K562 (cell line): ENCODE data around the gene CNOT10. TPM values are rescaled to one million over a fixed set of nuclear protein-coding genes. Genes with fewer than 3 reads are reported as not detected.
A peak's percentile ranks its signal among the peaks of the same experiment; 100 is the strongest.

Experiments
- polyA plus RNA-seq, 8 experiments: library from polyadenylated mRNA; depleted of rRNA in 4 of 8; stranded (reverse) in 5 of 8; unstranded in 3 of 8; fragments of >200 nt; fragmentation: Nextera tagmentation in 2 of 8; fragmentation: Illumina TruSeq in 1 of 8; extraction: Ambion mirVana in 2 of 8; extraction: Trizol in 1 of 8; gene quantifications; 2 replicates each; pipeline versions ENCODE4 v1.2.1 to v1.2.3, GENCODE V29; 2011 to 2014; ENCODE audit warnings: inconsistent platforms in 1 of 8, missing spikeins in 1 of 8
- total RNA-seq, 7 experiments: library from RNA; depleted of rRNA in 6 of 7; stranded (reverse); fragments of >200 nt in 6 of 7; fragmentation: Illumina TruSeq in 2 of 7; extraction: Trizol in 2 of 7; gene quantifications; 2 replicates each; pipeline versions ENCODE4 v1.2.1 to v1.2.3, GENCODE V29; 2011 to 2021; ENCODE audit warnings: low replicate concordance in 1 of 7
- TF ChIP-seq, protein P1 (sequence below), 2 experiments: fragments of 450-650 bp; formaldehyde crosslinking in 1 of 2; IDR thresholded peaks; 2 replicates each; pipeline versions ENCODE4 v1.4.0 to v1.6.1; 2014 to 2020; ENCODE audit warnings: mild to moderate bottlenecking in 2 of 2, borderline replicate concordance in 1 of 2, low read depth in 1 of 2

Gene CNOT10
- total and polyA plus RNA-seq, 9 of the 15 experiments (the other 6 are each of a cell fraction or from before 2014, with no cell fraction given): 35.7 to 114 (median 81.9) TPM

DNA sequence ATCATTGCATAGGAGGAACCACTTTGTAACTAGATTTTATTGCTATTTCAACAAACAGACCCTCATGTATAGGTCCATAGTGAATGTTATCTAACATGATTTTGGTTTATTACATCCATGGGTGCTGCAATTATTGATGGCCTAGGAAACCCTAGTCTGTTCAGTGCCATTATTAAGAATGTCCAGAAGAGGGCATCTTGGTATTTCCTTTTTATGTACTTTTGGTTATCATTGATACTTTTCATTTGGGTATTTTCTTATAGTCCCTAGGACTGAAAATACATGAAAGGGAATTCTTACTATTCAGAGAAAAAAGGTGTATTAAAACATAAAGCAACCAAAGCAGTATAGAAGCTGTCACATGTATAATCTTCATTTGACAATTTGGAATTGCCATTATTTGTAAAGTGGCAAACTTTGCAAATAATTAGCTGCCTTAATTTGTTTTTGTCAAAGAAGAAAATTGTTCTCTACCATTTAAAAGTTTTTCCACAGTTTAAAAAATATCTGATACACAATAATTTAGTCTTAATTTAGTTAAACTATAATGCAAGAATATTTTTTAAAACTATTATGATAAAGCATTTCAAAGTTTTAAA is 48.7 kb downstream of the CNOT10 start (continued):
- TF ChIP-seq, protein P1, sequence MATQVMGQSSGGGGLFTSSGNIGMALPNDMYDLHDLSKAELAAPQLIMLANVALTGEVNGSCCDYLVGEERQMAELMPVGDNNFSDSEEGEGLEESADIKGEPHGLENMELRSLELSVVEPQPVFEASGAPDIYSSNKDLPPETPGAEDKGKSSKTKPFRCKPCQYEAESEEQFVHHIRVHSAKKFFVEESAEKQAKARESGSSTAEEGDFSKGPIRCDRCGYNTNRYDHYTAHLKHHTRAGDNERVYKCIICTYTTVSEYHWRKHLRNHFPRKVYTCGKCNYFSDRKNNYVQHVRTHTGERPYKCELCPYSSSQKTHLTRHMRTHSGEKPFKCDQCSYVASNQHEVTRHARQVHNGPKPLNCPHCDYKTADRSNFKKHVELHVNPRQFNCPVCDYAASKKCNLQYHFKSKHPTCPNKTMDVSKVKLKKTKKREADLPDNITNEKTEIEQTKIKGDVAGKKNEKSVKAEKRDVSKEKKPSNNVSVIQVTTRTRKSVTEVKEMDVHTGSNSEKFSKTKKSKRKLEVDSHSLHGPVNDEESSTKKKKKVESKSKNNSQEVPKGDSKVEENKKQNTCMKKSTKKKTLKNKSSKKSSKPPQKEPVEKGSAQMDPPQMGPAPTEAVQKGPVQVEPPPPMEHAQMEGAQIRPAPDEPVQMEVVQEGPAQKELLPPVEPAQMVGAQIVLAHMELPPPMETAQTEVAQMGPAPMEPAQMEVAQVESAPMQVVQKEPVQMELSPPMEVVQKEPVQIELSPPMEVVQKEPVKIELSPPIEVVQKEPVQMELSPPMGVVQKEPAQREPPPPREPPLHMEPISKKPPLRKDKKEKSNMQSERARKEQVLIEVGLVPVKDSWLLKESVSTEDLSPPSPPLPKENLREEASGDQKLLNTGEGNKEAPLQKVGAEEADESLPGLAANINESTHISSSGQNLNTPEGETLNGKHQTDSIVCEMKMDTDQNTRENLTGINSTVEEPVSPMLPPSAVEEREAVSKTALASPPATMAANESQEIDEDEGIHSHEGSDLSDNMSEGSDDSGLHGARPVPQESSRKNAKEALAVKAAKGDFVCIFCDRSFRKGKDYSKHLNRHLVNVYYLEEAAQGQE (IDR thresholded peaks at IDR 0.05; ENCODE audit: borderline replicate concordance): peak; percentile 43; the same call in 1 of the 2 replicates
- TF ChIP-seq, protein P1 (CRISPR knock-in tag; IDR thresholded peaks at IDR 0.05; ENCODE audit: low read depth): no peak
